ENCODE results near the gene SETD4. TPM values are rescaled to one million over a fixed set of nuclear protein-coding genes. Genes with fewer than 3 reads are reported as not detected.

SETD4 gene
- total and polyA plus RNA-seq, 2 of the 13 experiments (the other 11 are each of a cell fraction or from before 2014, with no cell fraction given) = 7.1 to 14.4 TPM

DNA sequence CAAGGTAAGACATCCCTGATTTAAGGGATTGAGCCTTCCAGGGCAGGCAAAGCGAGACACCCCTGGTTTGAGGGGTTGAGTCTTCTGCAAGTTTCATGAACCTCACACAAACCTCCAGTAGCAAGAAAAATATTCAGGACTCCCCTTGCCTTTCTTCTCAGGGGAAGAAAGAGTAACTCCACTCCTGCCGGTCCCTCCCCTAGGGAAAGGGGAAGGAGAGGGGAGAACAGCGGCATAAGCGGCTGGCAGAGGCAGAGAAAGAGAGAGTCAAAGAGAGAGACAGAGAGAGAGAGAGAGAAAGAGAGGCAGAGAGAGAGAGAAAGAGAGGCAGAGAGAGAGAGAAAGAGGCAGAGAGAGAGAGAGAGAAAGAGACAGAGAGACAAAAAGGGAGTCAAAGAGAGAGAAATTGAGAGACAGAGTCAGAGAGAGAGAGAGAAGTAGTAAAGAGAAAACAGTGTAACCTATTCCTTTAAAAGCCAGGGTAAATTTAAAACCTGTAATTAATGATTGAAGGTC, 45.1 kb upstream of the SETD4 start:
- no peak for DNase-seq (ENCODE audit: low spot score)
- Histone ChIP-seq H3K4me2 (ENCODE audit: low read depth, low read length) (no peak overlapping the region), H3K27me3 (ENCODE audit: control insufficient read depth in 1 of 2, insufficient read depth in 2 of 2, low read length in 2 of 2) (peaks cover 0 to 11% of the 10 kb centered on the region in 2 experiments; a peak in 2 of 5 replicates), H3K9me3 (ENCODE audit: low read length) (no peaks in the 10 kb centered on the region), H4K20me1 (ENCODE audit: insufficient read depth, low read length) (no peaks in the 10 kb centered on the region), H3K36me3 (replicated peaks in 1 of 2; ENCODE audit: control insufficient read depth in 1 of 2, insufficient read depth in 2 of 2, low read length in 2 of 2) (no peaks in the 10 kb centered on the region), H2AFZ (ENCODE audit: low read length) (no peak overlapping the region), H3K4me1 (ENCODE audit: insufficient read depth, low read length) (no peaks in the 10 kb centered on the region), H3K79me2 (ENCODE audit: insufficient read depth, low read length) (no peaks in the 10 kb centered on the region), H3K9ac (ENCODE audit: insufficient read depth, low read depth, low read length) (no peak overlapping the region), H3K4me3 (replicated peaks in 1 of 3; ENCODE audit: insufficient read depth in 1 of 3, low read depth in 2 of 3, low read length in 3 of 3) (no peak overlapping the region), H3K27ac (ENCODE audit: extremely low read length, insufficient read depth, low read length) (no peak overlapping the region)
- POLR2A ChIA-PET = no interaction called here
- no peak for FAIRE-seq
- no peak for ATAC-seq
- intact Hi-C loops (cut with micrococcal nuclease; ENCODE audit: unreplicated experiment) = no loop called here
- TF ChIP-seq REL (CRISPR knock-in tag; conservative IDR thresholded peaks at IDR 0.05) (no peak), NCOR1 (IDR thresholded peaks at IDR 0.05; ENCODE audit: borderline replicate concordance, low read length) (no peak), HDAC1 (CRISPR knock-in tag; IDR thresholded peaks at IDR 0.05) (no peak), GATAD1 (CRISPR knock-in tag; IDR thresholded peaks at IDR 0.05) (no peak)
- TF ChIP-seq, protein P1, sequence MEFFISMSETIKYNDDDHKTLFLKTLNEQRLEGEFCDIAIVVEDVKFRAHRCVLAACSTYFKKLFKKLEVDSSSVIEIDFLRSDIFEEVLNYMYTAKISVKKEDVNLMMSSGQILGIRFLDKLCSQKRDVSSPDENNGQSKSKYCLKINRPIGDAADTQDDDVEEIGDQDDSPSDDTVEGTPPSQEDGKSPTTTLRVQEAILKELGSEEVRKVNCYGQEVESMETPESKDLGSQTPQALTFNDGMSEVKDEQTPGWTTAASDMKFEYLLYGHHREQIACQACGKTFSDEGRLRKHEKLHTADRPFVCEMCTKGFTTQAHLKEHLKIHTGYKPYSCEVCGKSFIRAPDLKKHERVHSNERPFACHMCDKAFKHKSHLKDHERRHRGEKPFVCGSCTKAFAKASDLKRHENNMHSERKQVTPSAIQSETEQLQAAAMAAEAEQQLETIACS (CRISPR knock-in tag; IDR thresholded peaks at IDR 0.05) = no peak
- TF ChIP-seq, protein P2, sequence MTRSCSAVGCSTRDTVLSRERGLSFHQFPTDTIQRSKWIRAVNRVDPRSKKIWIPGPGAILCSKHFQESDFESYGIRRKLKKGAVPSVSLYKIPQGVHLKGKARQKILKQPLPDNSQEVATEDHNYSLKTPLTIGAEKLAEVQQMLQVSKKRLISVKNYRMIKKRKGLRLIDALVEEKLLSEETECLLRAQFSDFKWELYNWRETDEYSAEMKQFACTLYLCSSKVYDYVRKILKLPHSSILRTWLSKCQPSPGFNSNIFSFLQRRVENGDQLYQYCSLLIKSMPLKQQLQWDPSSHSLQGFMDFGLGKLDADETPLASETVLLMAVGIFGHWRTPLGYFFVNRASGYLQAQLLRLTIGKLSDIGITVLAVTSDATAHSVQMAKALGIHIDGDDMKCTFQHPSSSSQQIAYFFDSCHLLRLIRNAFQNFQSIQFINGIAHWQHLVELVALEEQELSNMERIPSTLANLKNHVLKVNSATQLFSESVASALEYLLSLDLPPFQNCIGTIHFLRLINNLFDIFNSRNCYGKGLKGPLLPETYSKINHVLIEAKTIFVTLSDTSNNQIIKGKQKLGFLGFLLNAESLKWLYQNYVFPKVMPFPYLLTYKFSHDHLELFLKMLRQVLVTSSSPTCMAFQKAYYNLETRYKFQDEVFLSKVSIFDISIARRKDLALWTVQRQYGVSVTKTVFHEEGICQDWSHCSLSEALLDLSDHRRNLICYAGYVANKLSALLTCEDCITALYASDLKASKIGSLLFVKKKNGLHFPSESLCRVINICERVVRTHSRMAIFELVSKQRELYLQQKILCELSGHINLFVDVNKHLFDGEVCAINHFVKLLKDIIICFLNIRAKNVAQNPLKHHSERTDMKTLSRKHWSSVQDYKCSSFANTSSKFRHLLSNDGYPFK (CRISPR knock-in tag; IDR thresholded peaks at IDR 0.05; ENCODE audit: borderline replicate concordance) = no peak
- TF ChIP-seq, protein P3, sequence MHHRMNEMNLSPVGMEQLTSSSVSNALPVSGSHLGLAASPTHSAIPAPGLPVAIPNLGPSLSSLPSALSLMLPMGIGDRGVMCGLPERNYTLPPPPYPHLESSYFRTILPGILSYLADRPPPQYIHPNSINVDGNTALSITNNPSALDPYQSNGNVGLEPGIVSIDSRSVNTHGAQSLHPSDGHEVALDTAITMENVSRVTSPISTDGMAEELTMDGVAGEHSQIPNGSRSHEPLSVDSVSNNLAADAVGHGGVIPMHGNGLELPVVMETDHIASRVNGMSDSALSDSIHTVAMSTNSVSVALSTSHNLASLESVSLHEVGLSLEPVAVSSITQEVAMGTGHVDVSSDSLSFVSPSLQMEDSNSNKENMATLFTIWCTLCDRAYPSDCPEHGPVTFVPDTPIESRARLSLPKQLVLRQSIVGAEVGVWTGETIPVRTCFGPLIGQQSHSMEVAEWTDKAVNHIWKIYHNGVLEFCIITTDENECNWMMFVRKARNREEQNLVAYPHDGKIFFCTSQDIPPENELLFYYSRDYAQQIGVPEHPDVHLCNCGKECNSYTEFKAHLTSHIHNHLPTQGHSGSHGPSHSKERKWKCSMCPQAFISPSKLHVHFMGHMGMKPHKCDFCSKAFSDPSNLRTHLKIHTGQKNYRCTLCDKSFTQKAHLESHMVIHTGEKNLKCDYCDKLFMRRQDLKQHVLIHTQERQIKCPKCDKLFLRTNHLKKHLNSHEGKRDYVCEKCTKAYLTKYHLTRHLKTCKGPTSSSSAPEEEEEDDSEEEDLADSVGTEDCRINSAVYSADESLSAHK (CRISPR knock-in tag; IDR thresholded peaks at IDR 0.05; ENCODE audit: borderline replicate concordance) = no peak
- TF ChIP-seq, protein P4, sequence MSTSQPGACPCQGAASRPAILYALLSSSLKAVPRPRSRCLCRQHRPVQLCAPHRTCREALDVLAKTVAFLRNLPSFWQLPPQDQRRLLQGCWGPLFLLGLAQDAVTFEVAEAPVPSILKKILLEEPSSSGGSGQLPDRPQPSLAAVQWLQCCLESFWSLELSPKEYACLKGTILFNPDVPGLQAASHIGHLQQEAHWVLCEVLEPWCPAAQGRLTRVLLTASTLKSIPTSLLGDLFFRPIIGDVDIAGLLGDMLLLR (CRISPR knock-in tag; IDR thresholded peaks at IDR 0.05) = no peak
- no TSS peak for BruUV-seq (replicated peaks)
- WGBS (ENCODE audit: low lambda C conversion rate) = 60% methylated on average over 4 of the region's 4 CpGs
- in situ Hi-C loops (cut with HindIII; ENCODE audit: extremely low pct_ligation_motif_present, low pct_unique_long_range_greater_than_20kb) = no loop called here
- CTCF ChIA-PET (ENCODE audit: low intra/inter-chr PET ratio, low total read pairs) = no interaction called here

All from HepG2 (cell line).